Keratinocyte (primary cell): ENCODE results near the gene TMEM45B. TPM values are rescaled to one million over a fixed set of nuclear protein-coding genes. Genes with fewer than 3 reads are reported as not detected.

Experiments
- DNase-seq: peaks from one replicate; pipeline ENCODE4 v3.0.0-alpha.2; 2011; ENCODE audit warnings: low read depth, missing footprints, low spot score
- FAIRE-seq: peaks from 2 replicates; lab custom pipeline; 2011; peaks lifted over from hg19 to GRCh38; lab: Jason Lieb, UNC
- H2AFZ ChIP-seq: 2 replicates; pipeline ENCODE4 v1.6.0; 2012; ENCODE audit warnings: low read length, control low read depth, inconsistent platforms; ENCODE audit not compliant: control insufficient read depth
- H3K27ac ChIP-seq: 2 replicates; pipeline ENCODE4 v1.5.1; 2011; ENCODE audit warnings: low read length; ENCODE audit not compliant: control insufficient read depth, insufficient read depth
- H3K27me3 ChIP-seq: 3 replicates; pipeline ENCODE4 v1.6.0; 2011; ENCODE audit warnings: low read length; ENCODE audit not compliant: control insufficient read depth, insufficient read depth; ENCODE audit errors: extremely low read depth
- H3K36me3 ChIP-seq, 2 experiments: 2 replicates in 1 of 2; 3 replicates in 1 of 2; pipeline ENCODE4 v1.5.1; 2011; ENCODE audit warnings: low read length in 2 of 2, mild to moderate bottlenecking in 1 of 2; ENCODE audit not compliant: control insufficient read depth in 2 of 2, insufficient read depth in 2 of 2; ENCODE audit errors: extremely low read depth in 1 of 2
- H3K4me1 ChIP-seq: 3 replicates; pipeline ENCODE4 v1.5.1; 2011; ENCODE audit warnings: low read length; ENCODE audit not compliant: control insufficient read depth, insufficient read depth; ENCODE audit errors: extremely low read depth
- H3K4me2 ChIP-seq: 3 replicates; pipeline ENCODE4 v1.6.0; 2011; ENCODE audit warnings: low read depth, low read length; ENCODE audit not compliant: control insufficient read depth, insufficient read depth; ENCODE audit errors: extremely low read depth
- H3K4me3 ChIP-seq, 3 experiments: fragments of 200-600 bp in 1 of 3; sonication (generic) in 1 of 3; 2 replicates in 2 of 3; 3 replicates in 1 of 3; pipeline ENCODE4 v1.5.1; 2011 to 2016; ENCODE audit warnings: low read length in 3 of 3, mild to moderate bottlenecking in 3 of 3, control low read depth in 2 of 3, inconsistent platforms in 1 of 3, low read depth in 1 of 3, mixed read lengths in 1 of 3, mixed run types in 1 of 3, moderate library complexity in 1 of 3; ENCODE audit not compliant: control insufficient read depth in 2 of 3, insufficient read depth in 2 of 3; ENCODE audit errors: extremely low read depth in 1 of 3
- H3K79me2 ChIP-seq: 2 replicates; pipeline ENCODE4 v1.6.0; 2012; ENCODE audit warnings: low read length; ENCODE audit not compliant: control insufficient read depth, insufficient read depth
- H3K9ac ChIP-seq: 3 replicates; pipeline ENCODE4 v1.6.0; 2011; ENCODE audit warnings: low read length; ENCODE audit not compliant: control insufficient read depth, insufficient read depth; ENCODE audit errors: extremely low read depth
- H3K9me1 ChIP-seq: 3 replicates; pipeline ENCODE4 v1.6.0; 2011; ENCODE audit warnings: low read length; ENCODE audit not compliant: control insufficient read depth, insufficient read depth; ENCODE audit errors: extremely low read depth
- H3K9me3 ChIP-seq: 2 replicates; pipeline ENCODE4 v1.5.1; 2012; ENCODE audit warnings: low read depth, low read length; ENCODE audit not compliant: control insufficient read depth
- H4K20me1 ChIP-seq: 3 replicates; pipeline ENCODE4 v1.6.0; 2011; ENCODE audit warnings: low read length; ENCODE audit not compliant: control insufficient read depth, insufficient read depth; ENCODE audit errors: extremely low read depth
- CTCF ChIP-seq, 3 experiments: IDR thresholded peaks in 1 of 3; conservative IDR thresholded peaks in 1 of 3; optimal IDR thresholded peaks in 1 of 3; 2 replicates in 2 of 3; 3 replicates in 1 of 3; pipeline versions ENCODE3 to v1.5.1; 2011; ENCODE audit warnings: low read length in 3 of 3, mild to moderate bottlenecking in 3 of 3, moderate library complexity in 2 of 3, control low read depth in 1 of 3, inconsistent platforms in 1 of 3; ENCODE audit not compliant: insufficient read depth in 2 of 3; ENCODE audit errors: extremely low read depth in 1 of 3
- EZH2 ChIP-seq: IDR thresholded peaks from one replicate; pipeline ENCODE4 v1.6.1; 2012; ENCODE audit warnings: inconsistent platforms, mild to moderate bottlenecking, low read length, moderate library complexity
- dilution Hi-C: fragments of 300-500 bp; cut with MboI; formaldehyde crosslinking; loops from one replicate; pipeline ENCODE4 v1.7.0; 2020; ENCODE audit warnings: low sequenced_read_pairs; ENCODE audit not compliant: extremely low pct_ligation_motif_present
- polyA plus RNA-seq, 5 experiments: library from polyadenylated mRNA; depleted of rRNA in 3 of 5; stranded (reverse) in 3 of 5; stranded (forward) in 1 of 5; unstranded in 1 of 5; fragments of >200 nt; gene quantifications; 1 replicate in 1 of 5; 2 replicates in 3 of 5; 3 replicates in 1 of 5; pipeline versions ENCODE4 v1.2.1 to v1.2.3, GENCODE V29; 2011 to 2012; ENCODE audit warnings: missing spikeins in 2 of 5, low read depth in 1 of 5, low replicate concordance in 1 of 5

The TMEM45B gene
- polyA plus RNA-seq, 1 donor (not counting 4 experiments of a cell fraction or from before 2014, with no cell fraction given): 2.6 TPM

GRCh38 chr11:129767827-129768226, 47.8 kb upstream of the TMEM45B start:
- Histone ChIP-seq H3K36me3 (no peaks in the 10 kb centered on the region), H3K9me3 (no peaks in the 10 kb centered on the region), H3K4me2 (no peak overlapping the region), H3K4me3 (no peak overlapping the region), H2AFZ (no peak overlapping the region), H3K27me3 (no peaks in the 10 kb centered on the region), H3K27ac (no peak overlapping the region), H3K4me1 (peaks cover 11% of the 10 kb centered on the region), H3K9ac (no peak overlapping the region), H3K9me1 (no peaks in the 10 kb centered on the region), H4K20me1 (no peaks in the 10 kb centered on the region), H3K79me2 (no peaks in the 10 kb centered on the region)
- FAIRE-seq (no peak), DNase-seq (no peak)
- no peak for TF ChIP-seq EZH2
- no peak for TF ChIP-seq CTCF (optimal IDR thresholded peaks at IDR 0.05 in 1 of 3, IDR thresholded peaks at IDR 0.05 in 1 of 3, conservative IDR thresholded peaks at IDR 0.05 in 1 of 3; ENCODE audit: extremely low read depth in 1 of 3, insufficient read depth in 2 of 3, low read length in 3 of 3)
- dilution Hi-C loops: no loop called here

- H3K4me3 ChIP-seq: no peak overlapping the region
- no peak overlapping the region for H3K9ac ChIP-seq
- H3K9me3 ChIP-seq: no peaks in the 10 kb centered on the region
- TF ChIP-seq CTCF (optimal IDR thresholded peaks at IDR 0.05 in 1 of 3, IDR thresholded peaks at IDR 0.05 in 1 of 3, conservative IDR thresholded peaks at IDR 0.05 in 1 of 3; ENCODE audit: extremely low read depth in 1 of 3, insufficient read depth in 2 of 3, low read length in 3 of 3) (no peak), EZH2 (no peak)
- no peak overlapping the region for H3K4me2 ChIP-seq
- dilution Hi-C loops: no loop called here
- no peak overlapping the region for H3K27ac ChIP-seq
- no peaks in the 10 kb centered on the region for H3K9me1 ChIP-seq
- no peaks in the 10 kb centered on the region for H3K79me2 ChIP-seq
- H2AFZ ChIP-seq: no peak overlapping the region
- FAIRE-seq (no peak), DNase-seq (no peak)
- H3K36me3 ChIP-seq: no peaks in the 10 kb centered on the region
- no peaks in the 10 kb centered on the region for H3K27me3 ChIP-seq
- peaks cover 11% of the 10 kb centered on the region for H3K4me1 ChIP-seq
- no peaks in the 10 kb centered on the region for H4K20me1 ChIP-seq
Observed at GRCh38 chr11:129768356-129768755, 47.3 kb upstream of the TMEM45B start.
